IMR-90 (cell line): ENCODE results near the gene NAPA. TPM values are rescaled to one million over a fixed set of nuclear protein-coding genes. Genes with fewer than 3 reads are reported as not detected.

Source experiments
- ATAC-seq: fragments of 200-7000 bp; cut with Tn5 transposase; 2 replicates; pipeline ENCODE4 v1.9.1; 2020; ENCODE audit warnings: low read depth, mild to moderate bottlenecking, moderate library complexity
- BruUV-seq: library from RNA; stranded (reverse); fragments of 400-500 nt; replicated peaks from 2 replicates; lab custom pipeline; 2021; lab: Mats Ljungman, UMichigan
- CTCF ChIA-PET: fragments of 300-600 bp; formaldehyde crosslinking; extraction: SDS; loops from one replicate; lab custom pipeline; 2021; ENCODE audit warnings: antibody characterized with exemption; lab: Yijun Ruan, JAX
- POLR2A ChIA-PET: fragments of 300-600 bp; sonication (Branson Sonifier 250); formaldehyde crosslinking; loops from one replicate; lab custom pipeline; 2022; ENCODE audit warnings: antibody characterized with exemption; ENCODE audit not compliant: unreplicated experiment; lab: Charles Lee
- DNase-seq: peaks from one replicate; pipeline ENCODE4 v3.0.0; 2013
- H2AFZ ChIP-seq: replicated peaks from 2 replicates; pipeline ENCODE3; 2013; ENCODE audit warnings: low read length, mild to moderate bottlenecking; ENCODE audit not compliant: poor library complexity
- H2AK5ac ChIP-seq: 2 replicates; pipeline ENCODE4 v1.6.1; 2013; ENCODE audit warnings: low read depth, low read length, inconsistent platforms
- H2AK9ac ChIP-seq: replicated peaks from 2 replicates; pipeline ENCODE3; 2013; ENCODE audit warnings: mild to moderate bottlenecking, low read depth, low read length, moderate library complexity; ENCODE audit not compliant: poor library complexity
- H2BK120ac ChIP-seq: 2 replicates; pipeline ENCODE4 v1.6.1; 2013; ENCODE audit warnings: low read depth, low read length, inconsistent platforms
- H2BK15ac ChIP-seq: 3 replicates; pipeline ENCODE4 v1.6.1; 2013; ENCODE audit warnings: low read depth, low read length, inconsistent platforms
- H2BK20ac ChIP-seq: 2 replicates; pipeline ENCODE4 v1.6.1; 2013; ENCODE audit warnings: low read depth, mild to moderate bottlenecking, inconsistent platforms, low read length, moderate library complexity
- H2BK5ac ChIP-seq: 2 replicates; pipeline ENCODE4 v1.6.1; 2013; ENCODE audit warnings: mild to moderate bottlenecking, low read depth, low read length, inconsistent platforms; ENCODE audit not compliant: poor library complexity, severe bottlenecking
- H3K14ac ChIP-seq: replicated peaks from 2 replicates; pipeline ENCODE4 v1.6.1; 2013; ENCODE audit warnings: low read depth, low read length, inconsistent platforms
- H3K18ac ChIP-seq: 2 replicates; pipeline ENCODE4 v1.6.1; 2013; ENCODE audit warnings: low read depth, low read length, control low read depth
- H3K23ac ChIP-seq: 2 replicates; pipeline ENCODE4 v1.6.1; 2013; ENCODE audit warnings: low read depth, low read length, inconsistent platforms
- H3K27ac ChIP-seq: 2 replicates; pipeline ENCODE4 v1.5.1; 2013; ENCODE audit warnings: mild to moderate bottlenecking, control low read depth, low read length; ENCODE audit not compliant: insufficient read depth
- H3K27me3 ChIP-seq: 2 replicates; pipeline ENCODE4 v1.6.1; 2013; ENCODE audit warnings: low read length; ENCODE audit not compliant: control insufficient read depth, insufficient read depth
- H3K36me3 ChIP-seq: 2 replicates; pipeline ENCODE4 v1.6.1; 2013; ENCODE audit warnings: low read length, mixed read lengths; ENCODE audit not compliant: control insufficient read depth, insufficient read depth
- H3K4ac ChIP-seq: 2 replicates; pipeline ENCODE4 v1.6.1; 2013; ENCODE audit warnings: low read depth, low read length, inconsistent platforms
- H3K4me1 ChIP-seq: 2 replicates; pipeline ENCODE4 v1.6.1; 2013; ENCODE audit warnings: low read length, mixed read lengths; ENCODE audit not compliant: control insufficient read depth, insufficient read depth
- H3K4me2 ChIP-seq: 2 replicates; pipeline ENCODE4 v1.6.1; 2013; ENCODE audit warnings: low read depth, mild to moderate bottlenecking, control low read depth, low read length, moderate library complexity
- H3K4me3 ChIP-seq: 2 replicates; pipeline ENCODE4 v1.5.1; 2013; ENCODE audit warnings: low read depth, mild to moderate bottlenecking, control low read depth, low read length, moderate library complexity; ENCODE audit not compliant: insufficient read depth
- H3K56ac ChIP-seq: 2 replicates; pipeline ENCODE4 v1.6.1; 2013; ENCODE audit warnings: low read length, inconsistent platforms; ENCODE audit not compliant: insufficient read depth; ENCODE audit errors: extremely low read depth
- H3K79me1 ChIP-seq, 2 experiments: 2 replicates each; pipeline ENCODE4 v1.6.1; 2013; ENCODE audit warnings: low read length in 2 of 2, inconsistent platforms in 1 of 2, low read depth in 1 of 2
- H3K9ac ChIP-seq: 2 replicates; pipeline ENCODE4 v1.6.1; 2013; ENCODE audit warnings: low read depth, low read length, control low read depth
- H3K9me1 ChIP-seq: 2 replicates; pipeline ENCODE4 v1.6.1; 2013; ENCODE audit warnings: low read length, inconsistent platforms; ENCODE audit not compliant: insufficient read depth
- H3K9me3 ChIP-seq: 2 replicates; pipeline ENCODE4 v1.6.1; 2013; ENCODE audit warnings: low read length; ENCODE audit not compliant: control insufficient read depth, insufficient read depth
- H4K20me1 ChIP-seq: 2 replicates; pipeline ENCODE4 v1.6.1; 2013; ENCODE audit warnings: low read length, inconsistent platforms; ENCODE audit not compliant: insufficient read depth
- H4K5ac ChIP-seq: 2 replicates; pipeline ENCODE4 v1.6.1; 2013; ENCODE audit warnings: mild to moderate bottlenecking, low read depth, low read length, control low read depth
- H4K8ac ChIP-seq, 2 experiments: 2 replicates each; pipeline ENCODE4 v1.6.1; 2013; ENCODE audit warnings: low read depth in 2 of 2, low read length in 2 of 2, control low read depth in 1 of 2, inconsistent platforms in 1 of 2
- H4K91ac ChIP-seq: 2 replicates; pipeline ENCODE4 v1.6.1; 2013; ENCODE audit warnings: low read depth, low read length, inconsistent platforms; ENCODE audit not compliant: insufficient read depth
- BHLHE40 ChIP-seq: fragments of 150-350 bp; IDR thresholded peaks from 2 replicates; pipeline ENCODE4 v1.6.1; 2016; ENCODE audit warnings: mild to moderate bottlenecking, low read depth, low read length
- CEBPB ChIP-seq: IDR thresholded peaks from 2 replicates; pipeline ENCODE4 v1.6.1; 2012; ENCODE audit warnings: low read depth, low read length, improper control_type of control experiment
- CHD1 ChIP-seq: IDR thresholded peaks from 2 replicates; pipeline ENCODE4 v1.6.1; 2012; ENCODE audit warnings: low read depth, low read length, improper control_type of control experiment
- MXI1 ChIP-seq: IDR thresholded peaks from 2 replicates; pipeline ENCODE4 v1.6.1; 2012; ENCODE audit warnings: low read depth, mild to moderate bottlenecking, low read length, moderate library complexity, borderline replicate concordance
- NFE2L2 ChIP-seq: fragments of 150-350 bp; IDR thresholded peaks from 2 replicates; pipeline ENCODE4 v1.6.1; 2016; ENCODE audit warnings: low read depth, mild to moderate bottlenecking, low read length
- POLR2A ChIP-seq: IDR thresholded peaks from 2 replicates; pipeline ENCODE4 v1.6.1; 2012; ENCODE audit warnings: mild to moderate bottlenecking, low read depth, low read length
- RAD21 ChIP-seq: IDR thresholded peaks from 2 replicates; pipeline ENCODE4 v1.6.1; 2012; ENCODE audit warnings: low read length, improper control_type of control experiment
- RFX5 ChIP-seq: IDR thresholded peaks from 2 replicates; pipeline ENCODE4 v1.8.0; 2012; ENCODE audit warnings: low read depth, mild to moderate bottlenecking, low read length, moderate library complexity
- WGBS, 2 experiments: methylation state at CpG; one replicate each; pipeline versions ENCODE4 v1.1.5 to v1.1.7; 2013; ENCODE audit warnings: missing lambda C conversion rate in 2 of 2; ENCODE audit not compliant: insufficient read length in 1 of 2; ENCODE audit errors: extremely low coverage in 2 of 2; 5-methylcytosine and 5-hydroxymethylcytosine counted together
- dilution Hi-C: fragments of 300-500 bp; cut with HindIII; formaldehyde crosslinking; loops from one replicate; pipeline ENCODE4 v1.14.3; 2018; ENCODE audit warnings: low sequenced_read_pairs; ENCODE audit not compliant: unreplicated experiment
- in situ Hi-C: fragments of 300-500 bp; cut with MboI; formaldehyde crosslinking; loops from 3 replicates; pipeline ENCODE4 v1.14.3; 2019; ENCODE audit warnings: low sequenced_read_pairs, inconsistent platforms, mixed read lengths
- intact Hi-C: fragments of 100-400 bp; cut with micrococcal nuclease; formaldehyde crosslinking; loops from 2 replicates; pipeline ENCODE4 v1.10.0; 2022
- polyA plus RNA-seq, 3 experiments: library from polyadenylated mRNA; depleted of rRNA; stranded (reverse); fragments of >200 nt; gene quantifications; 2 replicates each; pipeline ENCODE4 v1.2.3, GENCODE V29; 2012; ENCODE audit warnings: low replicate concordance in 1 of 3
- total RNA-seq: library from RNA; depleted of rRNA; stranded (reverse); fragments of >200 nt; gene quantifications from 2 replicates; pipeline ENCODE4 v1.2.3, GENCODE V29; 2012

NAPA gene
- total and polyA plus RNA-seq, 2 of the 4 experiments (the other 2 are of a cell fraction) = 76.4 to 126 TPM

DNA sequence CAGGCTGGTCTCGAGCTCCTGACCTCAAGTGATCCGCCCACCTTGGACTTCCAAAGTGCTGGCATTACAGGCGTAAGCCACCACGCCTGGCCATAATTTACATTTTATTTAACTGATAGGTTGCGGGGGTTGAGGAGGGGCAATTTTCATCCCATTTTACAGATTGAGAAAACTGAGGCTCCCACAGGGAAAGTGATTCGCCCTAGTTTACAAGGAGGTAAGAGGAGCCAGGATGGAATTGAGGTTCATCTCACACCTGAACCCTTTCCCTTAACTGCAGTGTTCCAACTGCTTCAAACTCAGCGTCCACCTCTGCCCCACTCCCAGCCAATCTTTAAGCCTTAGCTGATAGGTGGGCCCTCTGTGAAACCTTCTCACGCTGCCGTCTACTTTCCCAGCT, 4.0 kb upstream of the NAPA start:
- peaks cover 25% of the 10 kb centered on the region for H3K27me3 ChIP-seq
- DNase-seq (no peak), ATAC-seq (no peak)
- H3K56ac ChIP-seq = no peak overlapping the region
- H3K4ac ChIP-seq = no peak overlapping the region
- in situ Hi-C loops = no loop called here
- POLR2A ChIA-PET = interaction anchor here (0.6 kb wide), 1 partner anchor 29 kb away, joined by 4 read pairs; no protein-coding TSS in a partner anchor
- H3K9ac ChIP-seq = no peak overlapping the region
- H2BK5ac ChIP-seq = no peak overlapping the region
- H3K14ac ChIP-seq = no peak overlapping the region
- CTCF ChIA-PET = no interaction called here
- no peak overlapping the region for H2BK15ac ChIP-seq
- H3K4me3 ChIP-seq = no peak overlapping the region
- no peak overlapping the region for H2BK120ac ChIP-seq
- 53% methylated on average over 2 of the region's 9 CpGs; no CpG with 5 or more reads in 1 of the 2 experiments for WGBS, 2 experiments
- H2AFZ ChIP-seq = no peak overlapping the region
- H2AK9ac ChIP-seq = no peak overlapping the region
- H3K4me2 ChIP-seq = no peak overlapping the region
- BruUV-seq = no TSS peak
- no peaks in the 10 kb centered on the region for H3K36me3 ChIP-seq
- H4K20me1 ChIP-seq = no peaks in the 10 kb centered on the region
- no peaks in the 10 kb centered on the region for H3K9me3 ChIP-seq
- peaks cover 2% of the 10 kb centered on the region; the same call in 1 of the 2 replicates for H3K4me1 ChIP-seq
- H4K5ac ChIP-seq = no peak overlapping the region
- no peak overlapping the region for H2AK5ac ChIP-seq
- peaks cover 4% of the 10 kb centered on the region for H3K9me1 ChIP-seq
- TF ChIP-seq NFE2L2 (no peak), CEBPB (no peak), POLR2A (no peak), RFX5 (no peak), BHLHE40 (no peak), RAD21 (no peak), MXI1 (no peak), CHD1 (no peak)
- H4K8ac ChIP-seq = no peak overlapping the region
- intact Hi-C loops = loop anchor here (10.0 kb wide), 1 partner anchor 146 kb away; no protein-coding TSS in a partner anchor
- dilution Hi-C loops = no loop called here
- no peak overlapping the region for H3K23ac ChIP-seq
- no peak overlapping the region for H2BK20ac ChIP-seq
- no peak overlapping the region for H4K91ac ChIP-seq
- no peak overlapping the region for H3K18ac ChIP-seq
- H3K27ac ChIP-seq = no peak overlapping the region
- H3K79me1 ChIP-seq = peaks cover 3 to 14% of the 10 kb centered on the region in 2 experiments; a peak in 3 of 4 replicates
